Upper lobe of left lung (tissue), 4 donors: ENCODE measurements around the gene TMEM164.

Experiments used
- CTCF ChIP-seq, 6 experiments: fragments of 450-650 bp in 4 of 6; fragments of 200-600 bp in 2 of 6; sonication (generic) in 2 of 6; IDR thresholded peaks; one replicate each; pipeline ENCODE4 v1.5.1; 2016 to 2019; ENCODE audit warnings: antibody characterized with exemption in 6 of 6
- EP300 ChIP-seq, 4 donors: sonication (generic); formaldehyde crosslinking; IDR thresholded peaks; one replicate each; pipeline ENCODE4 v1.5.1; 2017; ENCODE audit warnings: antibody characterized with exemption in 4 of 4, control low read depth in 2 of 4
- POLR2A ChIP-seq, 4 donors: fragments of 450-650 bp; IDR thresholded peaks; one replicate each; pipeline ENCODE4 v1.5.1; 2016 to 2017; ENCODE audit warnings: antibody characterized with exemption in 4 of 4, mild to moderate bottlenecking in 2 of 4
- POLR2AphosphoS5 ChIP-seq, 2 donors: sonication (generic); formaldehyde crosslinking; IDR thresholded peaks; one replicate each; pipeline ENCODE4 v1.5.1; 2017; ENCODE audit warnings: antibody characterized with exemption in 2 of 2

GRCh38 chrX:110143454-110144210 is 140.7 kb downstream of the TMEM164 start:
- TF ChIP-seq CTCF (IDR thresholded peaks at IDR 0.05) (no peak), POLR2A (IDR thresholded peaks at IDR 0.05) (no peak), POLR2AphosphoS5 (IDR thresholded peaks at IDR 0.05) (no peak), EP300 (IDR thresholded peaks at IDR 0.05) (no peak)
